Activated CD8-positive, alpha-beta memory T cell treated with anti-CD3 and anti-CD28 coated beads, Interleukin-2, amount 10 ng/mL, durations not matched to agents 7 days and 5 days (primary cell): ENCODE results near the gene CINP. TPM values are rescaled to one million over a fixed set of nuclear protein-coding genes. Genes with fewer than 3 reads are reported as not detected.

Source experiments
- ATAC-seq: fragments of 150-1000 bp; cut with Tn5 transposase; one replicate; pipeline ENCODE4 v1.10.0; 2021; ENCODE audit warnings: moderate library complexity
- CTCF ChIA-PET: fragments of 350-600 bp; sonication (Branson Sonifier 250); formaldehyde crosslinking; loops from one replicate; lab custom pipeline; 2021; ENCODE audit warnings: antibody characterized with exemption; lab: Charles Lee
- DNase-seq: peaks from one replicate; pipeline ENCODE4 v3.0.0-alpha.2; 2020
- H3K27ac Mint-ChIP-seq: one replicate; pipeline ENCODE4 v1.8.0; 2021; ENCODE audit warnings: mild to moderate bottlenecking, mixed read lengths
- H3K27me3 Mint-ChIP-seq: one replicate; pipeline ENCODE4 v1.8.0; 2021; ENCODE audit warnings: mixed read lengths
- H3K36me3 Mint-ChIP-seq: one replicate; pipeline ENCODE4 v1.8.0; 2021; ENCODE audit warnings: mild to moderate bottlenecking, mixed read lengths
- H3K4me1 Mint-ChIP-seq: one replicate; pipeline ENCODE4 v1.8.0; 2021; ENCODE audit warnings: mixed read lengths
- H3K4me3 Mint-ChIP-seq: one replicate; pipeline ENCODE4 v1.8.0; 2021; ENCODE audit warnings: mild to moderate bottlenecking, moderate library complexity, mixed read lengths
- H3K9me3 Mint-ChIP-seq: one replicate; pipeline ENCODE4 v1.8.0; 2022; ENCODE audit warnings: low read depth, mixed read lengths
- total RNA-seq, 2 experiments: library from RNA; stranded (reverse); gene quantifications; one replicate each; pipeline ENCODE4 v1.2.3, GENCODE V29; 2021

The CINP gene
- 10 to 100 TPM; 34.1 to 38.9 TPM for total RNA-seq

GRCh38 chr14:102362545-102363181, at the start of gene CINP, which contains the start of gene TECPR2:
CINP (minus strand) TSS chr14:102362890; CDS start chr14:102362851, 39 bp downstream.
TECPR2 (plus strand) TSS chr14:102362941; CDS start chr14:102376722, 13,781 bp downstream.
- no peaks in the 10 kb centered on the region for H3K27me3 Mint-ChIP-seq
- H3K4me1 Mint-ChIP-seq = peaks cover 29% of the 10 kb centered on the region
- ATAC-seq = peak; percentile 90
- peak within 1 kb of the TSS; percentile 93 for H3K27ac Mint-ChIP-seq
- DNase-seq = peak; percentile 98
- CTCF ChIA-PET = interaction anchor here (0.8 to 1.6 kb wide), 7 partner anchors 12 to 231 kb away, joined by 3 to 7 read pairs (median 4); partner anchors contain the start of gene ZNF839
- no peak within 1 kb of the TSS for H3K4me3 Mint-ChIP-seq
- H3K36me3 Mint-ChIP-seq = peaks cover 11% of the 10 kb centered on the region
- H3K9me3 Mint-ChIP-seq = no peaks in the 10 kb centered on the region

- no peak for DNase-seq
- Mint-ChIP-seq H3K27me3 (no peaks in the 10 kb centered on the region), H3K4me1 (peaks cover 6% of the 10 kb centered on the region), H3K4me3 (no peak overlapping the region), H3K9me3 (peaks cover 2% of the 10 kb centered on the region), H3K27ac (no peak overlapping the region), H3K36me3 (peaks cover 13% of the 10 kb centered on the region)
- peak; percentile 30 for ATAC-seq
- CTCF ChIA-PET = interaction anchor here (1.1 to 1.8 kb wide), 2 partner anchors 23 to 666 kb away, joined by 3 to 4 read pairs; no protein-coding TSS in a partner anchor
Measured at GRCh38 chr14:102408724-102409123, 46.0 kb upstream of the CINP start.

- H3K4me1 Mint-ChIP-seq = peaks cover 6% of the 10 kb centered on the region
- ATAC-seq (no peak), DNase-seq (no peak)
- peaks cover 15% of the 10 kb centered on the region for H3K9me3 Mint-ChIP-seq
- H3K27ac Mint-ChIP-seq = no peak overlapping the region
- CTCF ChIA-PET = no interaction called here
- peaks cover 25% of the 10 kb centered on the region for H3K36me3 Mint-ChIP-seq
- no peaks in the 10 kb centered on the region for H3K27me3 Mint-ChIP-seq
- H3K4me3 Mint-ChIP-seq = no peak overlapping the region
Measured at GRCh38 chr14:102407258-102407657, 44.6 kb upstream of the CINP start.

GRCh38 chr14:102403028-102403427, 40.3 kb upstream of the CINP start:
- peaks cover 31% of the 10 kb centered on the region for H3K36me3 Mint-ChIP-seq
- H3K4me3 Mint-ChIP-seq = no peak overlapping the region
- no peaks in the 10 kb centered on the region for H3K4me1 Mint-ChIP-seq
- H3K27ac Mint-ChIP-seq = no peak overlapping the region
- H3K27me3 Mint-ChIP-seq = no peaks in the 10 kb centered on the region
- DNase-seq (no peak), ATAC-seq (no peak)
- peaks cover 24% of the 10 kb centered on the region for H3K9me3 Mint-ChIP-seq
- CTCF ChIA-PET = no interaction called here

GRCh38 chr14:102396521-102396920, 33.8 kb upstream of the CINP start:
- no peak for ATAC-seq
- Mint-ChIP-seq H3K36me3 (peaks cover 27% of the 10 kb centered on the region), H3K27ac (no peak overlapping the region), H3K4me1 (peaks cover 3% of the 10 kb centered on the region), H3K27me3 (no peaks in the 10 kb centered on the region), H3K4me3 (no peak overlapping the region), H3K9me3 (peaks cover 8% of the 10 kb centered on the region)
- DNase-seq = no peak
- CTCF ChIA-PET = no interaction called here

GRCh38 chr14:102394717-102395375, 32.2 kb upstream of the CINP start:
- Mint-ChIP-seq H3K27me3 (no peaks in the 10 kb centered on the region), H3K27ac (no peak overlapping the region), H3K4me1 (peaks cover 3% of the 10 kb centered on the region), H3K36me3 (peaks cover 25% of the 10 kb centered on the region), H3K9me3 (peaks cover 8% of the 10 kb centered on the region), H3K4me3 (no peak overlapping the region)
- DNase-seq (no peak), ATAC-seq (no peak)
- CTCF ChIA-PET = interaction anchor here (1.4 kb wide), 1 partner anchor 43 kb away, joined by 3 read pairs; no protein-coding TSS in a partner anchor

- peak; percentile 5 for DNase-seq
- no peak overlapping the region for H3K27ac Mint-ChIP-seq
- peaks cover 4% of the 10 kb centered on the region for H3K9me3 Mint-ChIP-seq
Measured at GRCh38 chr14:102392506-102392905, 29.8 kb upstream of the CINP start.

GRCh38 chr14:102390064-102390855, 27.6 kb upstream of the CINP start:
- Mint-ChIP-seq H3K4me1 (peaks cover 3% of the 10 kb centered on the region), H3K27me3 (no peaks in the 10 kb centered on the region), H3K36me3 (peaks cover 5% of the 10 kb centered on the region), H3K9me3 (no peaks in the 10 kb centered on the region), H3K4me3 (no peak overlapping the region), H3K27ac (no peak overlapping the region)
- CTCF ChIA-PET = no interaction called here
- DNase-seq = no peak
- ATAC-seq = no peak

More at GRCh38 chr14:102392506-102392905, 29.8 kb upstream of the CINP start:
- no peak for ATAC-seq
- Mint-ChIP-seq H3K4me3 (no peak overlapping the region), H3K27me3 (no peaks in the 10 kb centered on the region), H3K4me1 (peaks cover 3% of the 10 kb centered on the region), H3K36me3 (peaks cover 17% of the 10 kb centered on the region)
- CTCF ChIA-PET = no interaction called here

- ATAC-seq = no peak
- DNase-seq = no peak
- H3K4me3 Mint-ChIP-seq = no peak overlapping the region
- no peaks in the 10 kb centered on the region for H3K9me3 Mint-ChIP-seq
- no peaks in the 10 kb centered on the region for H3K27me3 Mint-ChIP-seq
- H3K36me3 Mint-ChIP-seq = peaks cover 5% of the 10 kb centered on the region
- no peak overlapping the region for H3K27ac Mint-ChIP-seq
- H3K4me1 Mint-ChIP-seq = no peaks in the 10 kb centered on the region
- CTCF ChIA-PET = no interaction called here
Measured at GRCh38 chr14:102389246-102389645, 26.6 kb upstream of the CINP start.

- no peak overlapping the region for H3K27ac Mint-ChIP-seq
- CTCF ChIA-PET = no interaction called here
- no peaks in the 10 kb centered on the region for H3K9me3 Mint-ChIP-seq
- H3K4me3 Mint-ChIP-seq = no peak overlapping the region
- no peaks in the 10 kb centered on the region for H3K36me3 Mint-ChIP-seq
- H3K27me3 Mint-ChIP-seq = no peaks in the 10 kb centered on the region
- H3K4me1 Mint-ChIP-seq = no peaks in the 10 kb centered on the region
- DNase-seq (no peak), ATAC-seq (no peak)
Measured at GRCh38 chr14:102387086-102387485, 24.4 kb upstream of the CINP start.

- no peaks in the 10 kb centered on the region for H3K27me3 Mint-ChIP-seq
- ATAC-seq (no peak), DNase-seq (no peak)
- no peaks in the 10 kb centered on the region for H3K9me3 Mint-ChIP-seq
- H3K4me1 Mint-ChIP-seq = peaks cover 22% of the 10 kb centered on the region
- H3K36me3 Mint-ChIP-seq = peaks cover 7% of the 10 kb centered on the region
- no peak overlapping the region for H3K27ac Mint-ChIP-seq
- CTCF ChIA-PET = no interaction called here
- no peak overlapping the region for H3K4me3 Mint-ChIP-seq
Measured at GRCh38 chr14:102378830-102379229, 16.1 kb upstream of the CINP start.

GRCh38 chr14:102377696-102378095, 15.0 kb upstream of the CINP start:
- CTCF ChIA-PET = interaction anchor here (1.3 kb wide), 1 partner anchor 21 kb away, joined by 3 read pairs; no protein-coding TSS in a partner anchor
- Mint-ChIP-seq H3K27me3 (no peaks in the 10 kb centered on the region), H3K27ac (no peak overlapping the region), H3K36me3 (peaks cover 7% of the 10 kb centered on the region), H3K9me3 (no peaks in the 10 kb centered on the region), H3K4me3 (no peak overlapping the region), H3K4me1 (peaks cover 28% of the 10 kb centered on the region)
- DNase-seq = no peak
- ATAC-seq = no peak

GRCh38 chr14:102375119-102375518, 12.4 kb upstream of the CINP start:
- DNase-seq (no peak), ATAC-seq (no peak)
- Mint-ChIP-seq H3K4me3 (no peak overlapping the region), H3K36me3 (peaks cover 5% of the 10 kb centered on the region), H3K27me3 (no peaks in the 10 kb centered on the region), H3K4me1 (peaks cover 35% of the 10 kb centered on the region), H3K27ac (peak overlapping the region; percentile 45), H3K9me3 (no peaks in the 10 kb centered on the region)
- CTCF ChIA-PET = interaction anchor here (1.4 kb wide), 1 partner anchor 150 kb away, joined by 3 read pairs; no protein-coding TSS in a partner anchor
